HG03064 (cell line): Measurements from ENCODE around the gene HTR3D.
"Not testable (repeated sequence)": the region's sequence is repeated elsewhere in the genome, so short reads cannot be mapped to it uniquely, and the experiment has no call there.

Experiments used
- ATAC-seq: cut with Tn5 transposase; IDR thresholded peaks from one replicate; pipeline ENCODE4 v1.9.1; 2021; ENCODE audit warnings: low read depth; ENCODE audit not compliant: unreplicated experiment

HTR3D gene

DNA sequence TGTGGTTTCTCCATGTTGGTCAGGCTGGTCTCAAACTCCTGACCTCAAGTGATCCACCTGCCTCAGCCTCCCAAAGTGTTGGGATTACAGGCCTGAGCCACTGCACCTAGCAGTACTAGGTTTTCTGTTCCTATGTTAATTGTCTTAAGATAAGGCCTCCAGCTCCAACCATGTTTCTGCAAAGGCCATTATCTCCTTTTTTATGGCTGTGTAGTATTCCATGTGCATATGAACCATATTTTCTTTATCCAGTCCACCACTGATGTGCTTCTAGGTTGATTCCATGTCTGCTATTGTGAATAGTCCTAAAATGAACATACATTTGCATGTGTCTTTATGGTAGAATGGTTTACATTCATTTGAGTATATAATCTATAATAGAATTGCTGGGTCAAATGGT, 31.1 kb downstream of the HTR3D start:
- ATAC-seq, result no peak

DNA sequence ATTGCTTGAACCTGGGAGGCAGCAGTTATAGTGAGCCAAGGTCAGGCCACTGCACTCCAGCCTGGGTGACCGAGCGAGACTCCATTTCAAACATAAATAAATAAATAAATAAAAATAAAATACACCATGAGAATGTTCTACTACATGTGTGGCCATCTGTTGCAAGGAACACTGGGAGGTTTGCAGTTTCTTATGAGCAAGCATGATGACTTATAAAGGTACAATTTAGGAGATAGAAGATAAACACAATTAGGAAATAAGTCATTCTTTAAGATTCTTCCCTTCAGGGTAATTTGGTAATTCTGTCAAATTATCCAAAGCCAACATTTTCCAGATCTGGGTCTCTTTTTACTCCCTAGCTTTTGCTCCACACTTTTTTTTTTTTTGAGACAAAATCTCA, 34.7 kb downstream of the HTR3D start:
- ATAC-seq, result no peak

DNA sequence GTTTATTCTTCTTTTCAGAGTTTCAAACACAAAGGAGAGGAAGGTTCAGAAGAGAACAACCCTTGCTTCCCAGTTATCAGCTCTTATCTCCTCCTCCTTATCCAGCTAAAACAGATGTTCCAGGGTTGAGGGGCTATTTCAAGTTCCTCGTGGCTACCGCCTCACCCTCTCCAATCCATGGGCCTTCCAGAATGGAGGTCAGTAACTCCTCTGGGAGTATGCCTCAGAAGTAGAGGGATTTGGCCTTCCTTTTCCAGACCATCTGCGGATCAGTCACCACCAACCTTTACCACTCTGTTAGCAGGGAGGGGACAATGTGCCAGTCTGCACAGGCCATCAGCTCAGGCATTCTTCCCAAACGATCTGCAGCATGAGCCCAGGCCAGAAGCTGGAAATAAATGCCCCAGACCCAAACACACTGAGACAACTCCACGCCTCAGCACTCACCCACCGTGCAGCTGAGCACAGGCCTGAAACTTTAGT, 36.1 kb downstream of the HTR3D start:
- no peak for ATAC-seq

DNA sequence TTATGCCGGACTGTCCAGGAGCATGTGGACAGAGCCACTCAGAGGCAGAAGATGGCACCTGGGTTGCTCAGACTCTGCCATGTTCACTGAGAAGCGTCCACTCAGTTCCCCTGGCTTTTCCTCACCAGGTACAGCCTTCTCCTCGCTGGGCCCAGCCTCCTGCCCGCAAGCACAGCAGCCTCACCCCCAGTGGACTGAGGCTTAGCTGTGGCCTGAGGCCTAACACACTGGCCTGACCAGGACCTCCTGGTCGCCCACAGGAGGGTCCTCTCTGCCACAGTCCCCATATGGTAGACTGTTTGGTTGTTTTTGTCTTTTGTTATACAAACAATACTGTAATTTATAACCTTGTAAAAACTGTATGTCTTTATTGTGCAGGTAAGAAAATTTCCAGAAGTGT, 36.8 kb downstream of the HTR3D start:
- no peak for ATAC-seq

DNA sequence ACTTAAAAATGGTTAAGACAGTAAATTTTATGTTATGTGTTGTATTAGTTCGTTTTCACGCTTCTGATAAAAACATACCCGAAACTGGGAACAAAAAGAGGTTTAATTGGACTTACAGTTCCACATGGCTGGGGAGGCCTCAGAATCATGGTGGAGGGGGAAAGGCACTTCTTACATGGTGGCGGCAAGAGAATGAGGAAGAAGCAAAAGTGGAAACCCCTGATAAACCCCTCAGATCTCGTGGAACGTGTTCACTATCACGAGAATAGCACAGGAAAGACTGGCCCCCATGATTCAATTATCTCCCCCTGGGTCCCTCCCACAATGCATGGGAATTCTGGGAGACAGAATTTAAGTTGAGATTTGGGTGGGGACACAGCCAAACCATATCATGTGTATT, 39.6 kb downstream of the HTR3D start:
- ATAC-seq, result not testable (repeated sequence)

DNA sequence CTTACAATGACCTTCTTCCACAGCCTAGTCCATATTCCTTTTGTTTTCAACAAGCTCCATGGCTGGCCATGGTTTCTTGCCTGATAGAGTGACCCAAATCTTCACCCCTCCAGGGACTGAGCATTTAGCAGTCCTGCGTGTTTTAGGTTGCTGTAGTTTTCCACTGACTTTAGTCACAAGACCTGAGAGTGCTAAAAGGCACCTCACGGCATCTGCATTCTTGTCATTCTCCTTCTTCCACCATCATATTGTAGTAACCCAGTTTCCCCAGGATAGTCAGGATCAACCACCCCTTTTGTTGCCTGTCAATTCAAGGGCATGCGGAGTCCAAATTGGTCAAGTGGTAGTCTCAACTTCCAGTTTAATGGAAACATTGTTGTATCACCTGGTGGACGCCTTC, 42.1 kb downstream of the HTR3D start:
- ATAC-seq, result no peak

DNA sequence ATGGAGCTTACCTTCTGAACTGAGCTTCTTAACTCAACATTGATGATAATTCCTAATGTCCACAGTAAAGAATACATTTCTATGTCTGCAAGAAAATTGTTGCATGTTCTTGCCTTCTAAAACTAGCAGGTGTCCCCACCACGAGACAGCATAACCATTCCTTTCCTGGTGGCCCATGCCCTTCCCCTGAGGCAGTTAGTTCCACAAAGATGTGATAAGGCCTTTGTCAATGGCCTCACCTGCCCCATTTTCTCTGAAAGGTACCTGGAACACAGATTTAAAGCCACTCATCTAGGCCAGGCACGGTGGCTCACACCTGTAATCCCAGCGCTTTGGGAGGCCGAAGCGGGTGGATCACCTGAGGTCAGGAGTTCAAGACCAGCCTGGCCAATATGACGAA, 44.4 kb downstream of the HTR3D start:
- no peak for ATAC-seq

DNA sequence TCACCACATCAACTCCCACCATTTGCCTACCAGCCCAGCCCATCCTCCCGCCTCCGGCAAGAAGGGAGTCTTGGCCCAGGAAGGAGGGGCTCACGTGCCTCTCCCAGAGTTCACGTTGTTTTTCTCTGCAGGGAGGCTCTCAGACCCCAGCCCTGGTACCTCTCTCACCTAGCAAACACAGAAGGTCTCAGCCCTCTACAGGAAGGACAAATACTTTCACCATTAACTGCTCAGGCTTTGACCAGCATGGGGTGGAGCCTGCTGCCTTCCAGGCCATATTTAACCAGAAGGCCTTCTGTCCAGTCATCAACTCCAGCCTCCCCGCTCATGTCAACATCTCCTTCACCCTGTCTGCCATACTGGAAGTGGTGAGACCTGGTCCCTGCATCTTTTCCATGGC, 46.3 kb downstream of the HTR3D start:
- no peak for ATAC-seq

DNA sequence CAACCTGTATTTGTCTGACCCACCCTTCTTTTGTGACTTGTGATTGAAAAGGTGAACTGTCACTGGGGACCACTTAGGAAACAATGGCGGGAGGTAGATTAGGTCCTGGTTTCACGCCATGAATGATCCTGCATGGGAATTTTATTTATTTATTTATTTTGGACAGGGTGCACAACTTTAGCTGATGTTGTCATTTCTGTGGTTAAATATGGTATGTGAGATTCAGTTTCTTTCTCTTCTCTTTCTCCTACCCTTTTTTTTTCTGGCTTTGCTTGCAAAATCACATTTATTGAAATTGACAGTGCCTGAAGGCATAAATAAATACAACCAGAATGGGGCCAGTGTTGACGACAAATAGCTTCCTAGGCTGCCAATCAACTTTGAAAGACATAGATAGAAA, 47.3 kb downstream of the HTR3D start:
- ATAC-seq, result no peak

DNA sequence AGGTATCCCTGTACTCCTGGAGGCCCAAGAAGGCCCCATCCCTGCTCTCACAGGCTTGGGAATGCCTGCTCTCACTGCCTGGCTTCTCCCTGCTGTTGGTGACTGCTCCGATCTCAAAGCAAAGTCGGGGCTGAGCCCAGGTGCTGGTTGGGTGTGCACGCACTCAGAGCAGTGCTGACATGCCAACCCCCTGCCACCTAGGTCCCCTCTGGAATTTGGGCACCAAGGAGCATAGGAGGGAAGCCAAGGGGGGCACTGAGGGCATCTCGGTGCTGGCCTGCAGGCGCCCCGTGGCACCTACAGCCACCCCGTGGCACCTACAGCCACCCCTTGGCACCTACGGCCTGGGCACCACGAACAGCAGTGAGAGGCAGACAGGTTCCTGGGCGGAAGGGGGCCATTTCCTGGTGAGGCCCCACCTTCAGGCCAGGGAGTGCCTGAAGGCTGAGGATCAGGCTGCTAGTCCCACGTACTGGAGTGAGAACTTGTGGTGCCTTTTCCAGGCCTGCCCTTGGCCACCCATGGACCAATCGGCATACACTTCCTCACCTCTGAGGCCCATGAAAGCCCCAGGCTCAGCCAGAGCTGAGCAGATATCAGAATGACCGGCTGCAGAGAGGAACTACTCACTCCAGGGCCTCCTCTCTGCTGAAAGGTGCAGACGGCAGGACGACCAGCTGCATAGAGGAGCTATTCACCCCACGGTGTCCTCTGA, 49.7 kb downstream of the HTR3D start:
- ATAC-seq, result no peak

DNA sequence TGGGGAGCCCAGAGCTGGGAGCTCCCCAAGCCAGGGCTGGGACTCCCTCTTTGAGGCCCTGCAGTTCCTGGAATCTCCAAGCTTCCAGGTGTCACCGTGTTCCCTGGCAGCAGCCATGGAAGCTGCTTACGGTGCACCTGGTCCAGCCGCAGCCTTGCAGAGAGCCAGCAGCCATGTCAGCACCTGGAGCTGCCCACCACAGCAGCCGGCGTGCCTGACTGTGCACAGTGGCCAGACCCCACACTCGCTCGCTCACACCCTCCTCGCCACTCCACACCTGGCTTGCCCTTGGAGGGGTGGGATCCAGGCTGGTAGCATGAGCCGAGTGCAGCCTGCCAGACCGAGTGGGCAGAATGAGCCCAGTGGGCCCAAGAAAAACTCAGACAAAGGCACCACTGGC, 50.5 kb downstream of the HTR3D start:
- ATAC-seq, result no peak

DNA sequence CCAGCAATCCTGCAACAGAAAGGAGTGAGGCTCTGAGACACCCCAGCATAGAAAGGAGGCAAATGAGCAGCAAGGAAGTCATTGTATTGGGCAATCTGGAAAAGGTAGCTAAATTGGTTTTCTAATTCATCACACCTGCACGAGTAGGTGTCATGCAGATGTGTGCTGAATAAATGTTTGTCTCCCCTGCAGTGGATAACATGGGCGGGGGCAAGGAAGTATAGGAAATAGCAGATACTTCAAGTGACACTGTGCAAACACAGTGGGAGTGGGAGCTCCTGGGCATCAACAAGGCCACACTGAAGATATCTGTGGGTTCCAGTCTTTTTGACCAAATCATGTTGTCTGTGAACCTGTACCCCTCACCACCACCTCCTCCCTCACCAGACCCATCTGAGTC, 50.9 kb downstream of the HTR3D start:
- ATAC-seq, result no peak

DNA sequence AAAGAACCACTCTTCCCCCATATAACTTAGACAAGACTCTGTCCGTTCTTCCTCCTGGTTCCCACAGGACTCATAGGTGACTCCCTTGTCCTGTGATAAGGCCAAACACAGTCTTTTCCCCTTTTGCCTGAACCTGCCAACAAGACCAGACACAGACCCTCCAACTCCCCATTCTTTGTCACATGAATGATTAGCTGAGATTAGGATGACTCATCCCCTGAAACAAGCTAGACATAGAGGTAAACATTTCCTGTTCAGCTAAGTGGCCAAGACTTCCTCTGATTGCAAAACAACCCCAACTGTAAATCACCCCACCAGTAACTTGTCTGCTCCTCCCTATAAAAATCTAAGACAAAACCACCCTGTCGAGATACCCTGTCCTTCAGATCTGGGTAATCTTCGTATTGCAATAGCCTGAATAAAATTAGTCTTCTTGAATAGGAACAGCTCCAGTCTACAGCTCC, 53.9 kb downstream of the HTR3D start:
- ATAC-seq, result no peak
